Measurements from ENCODE around the gene CUL4B.

DNA sequence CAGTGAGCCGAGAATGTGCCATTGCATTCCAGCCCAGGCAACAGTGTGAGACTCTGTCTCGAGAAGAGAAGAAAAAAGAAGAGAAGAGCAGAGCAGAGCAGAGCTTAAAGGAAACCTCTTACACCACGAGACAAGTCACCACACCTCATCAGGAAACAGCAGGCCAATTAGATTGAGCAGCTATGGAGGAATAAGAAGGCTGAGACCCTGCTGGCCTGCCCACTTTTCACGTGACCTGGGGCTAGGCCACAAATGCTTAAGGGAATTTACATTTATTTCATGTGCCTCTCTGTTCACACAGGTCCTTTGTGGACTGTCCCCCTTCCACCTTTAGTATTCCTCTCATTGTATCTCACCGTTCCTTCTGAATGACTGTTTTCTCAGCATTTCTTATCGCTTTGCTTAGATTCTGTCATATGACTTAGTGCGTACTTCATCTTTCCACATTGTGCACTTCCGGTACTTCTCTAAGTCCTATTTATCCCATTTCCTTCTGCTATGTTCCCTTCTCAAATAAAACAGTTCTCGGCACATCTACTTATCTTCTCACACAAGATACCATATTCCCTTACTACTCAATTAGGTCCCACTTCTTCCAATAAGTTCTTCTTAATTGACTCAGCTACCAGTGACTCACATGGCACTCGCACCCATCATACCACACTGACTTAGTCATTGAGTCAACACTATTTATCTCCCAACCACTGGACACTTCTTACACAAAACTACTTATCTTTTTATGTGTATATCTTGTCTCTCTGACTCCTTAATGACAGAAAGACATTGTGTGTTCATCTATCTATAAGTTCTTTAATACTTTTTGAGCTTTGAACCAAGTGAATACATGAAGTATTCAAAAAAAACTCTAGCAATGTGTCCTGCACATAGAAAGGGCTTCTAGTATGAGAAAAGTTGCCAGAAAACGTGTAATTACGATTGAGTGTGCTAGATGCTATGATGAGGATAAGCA lies 11.0 kb downstream of the CUL4B start:
- TF ChIP-seq POLR2AphosphoS2 (IDR thresholded peaks at IDR 0.05; ENCODE audit: low read depth, low read length), result no peak
- TF ChIP-seq, protein P1, sequence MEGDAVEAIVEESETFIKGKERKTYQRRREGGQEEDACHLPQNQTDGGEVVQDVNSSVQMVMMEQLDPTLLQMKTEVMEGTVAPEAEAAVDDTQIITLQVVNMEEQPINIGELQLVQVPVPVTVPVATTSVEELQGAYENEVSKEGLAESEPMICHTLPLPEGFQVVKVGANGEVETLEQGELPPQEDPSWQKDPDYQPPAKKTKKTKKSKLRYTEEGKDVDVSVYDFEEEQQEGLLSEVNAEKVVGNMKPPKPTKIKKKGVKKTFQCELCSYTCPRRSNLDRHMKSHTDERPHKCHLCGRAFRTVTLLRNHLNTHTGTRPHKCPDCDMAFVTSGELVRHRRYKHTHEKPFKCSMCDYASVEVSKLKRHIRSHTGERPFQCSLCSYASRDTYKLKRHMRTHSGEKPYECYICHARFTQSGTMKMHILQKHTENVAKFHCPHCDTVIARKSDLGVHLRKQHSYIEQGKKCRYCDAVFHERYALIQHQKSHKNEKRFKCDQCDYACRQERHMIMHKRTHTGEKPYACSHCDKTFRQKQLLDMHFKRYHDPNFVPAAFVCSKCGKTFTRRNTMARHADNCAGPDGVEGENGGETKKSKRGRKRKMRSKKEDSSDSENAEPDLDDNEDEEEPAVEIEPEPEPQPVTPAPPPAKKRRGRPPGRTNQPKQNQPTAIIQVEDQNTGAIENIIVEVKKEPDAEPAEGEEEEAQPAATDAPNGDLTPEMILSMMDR (IDR thresholded peaks at IDR 0.05 in 2 of 3, conservative IDR thresholded peaks at IDR 0.05 in 1 of 3; ENCODE audit: control insufficient read depth in 2 of 3, extremely low read depth in 1 of 3, insufficient read depth in 1 of 3, low read depth in 3 of 3, low read length in 3 of 3), result no peak
- TF ChIP-seq LARP7 (IDR thresholded peaks at IDR 0.05), result no peak
- no peak for TF ChIP-seq EP300 (IDR thresholded peaks at IDR 0.05; ENCODE audit: borderline replicate concordance in 1 of 2, control insufficient read depth in 1 of 2, low read depth in 2 of 2, low read length in 2 of 2)
- no peak for TF ChIP-seq YY1 (IDR thresholded peaks at IDR 0.05; ENCODE audit: low read depth, low read length)
- no peak for TF ChIP-seq SIX5 (IDR thresholded peaks at IDR 0.05; ENCODE audit: low read depth, low read length, severe bottlenecking)

Measured in GM12878 (cell line).